HG02763 (cell line): ENCODE results near the gene ZSCAN16.

Source experiments
- ATAC-seq: cut with Tn5 transposase; IDR thresholded peaks from one replicate; pipeline ENCODE4 v1.9.1; 2021; ENCODE audit warnings: mild to moderate bottlenecking, moderate library complexity; ENCODE audit not compliant: unreplicated experiment

ZSCAN16 gene

GRCh38 chr6:28125401-28125800 lies 992 bp downstream of the ZSCAN16 start:
- no peak for ATAC-seq

- ATAC-seq, result no peak
These were observed 9.6 kb downstream of the ZSCAN16 start for GRCh38 chr6:28134015-28134414.

DNA sequence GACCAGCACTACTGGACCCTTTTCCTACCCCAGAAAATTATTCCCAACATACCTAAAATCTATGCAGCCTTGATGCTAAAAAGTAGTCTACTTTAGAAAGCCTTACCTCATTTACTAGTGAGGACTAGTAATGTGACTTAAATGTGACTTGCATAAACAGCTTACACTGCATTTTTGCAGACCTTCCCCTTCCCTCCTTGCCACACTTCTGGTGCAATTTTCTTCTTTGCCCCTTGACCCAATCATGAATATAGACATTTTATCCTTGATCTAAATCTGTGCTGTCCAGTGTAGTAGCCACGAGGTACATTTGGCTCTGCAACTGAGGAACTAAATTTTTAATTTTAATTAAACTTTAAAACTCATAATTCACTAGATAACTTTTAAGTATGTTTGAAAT lies 10.3 kb downstream of the ZSCAN16 start:
- ATAC-seq, result no peak

- ATAC-seq, result no peak
These were observed 11.0 kb downstream of the ZSCAN16 start for GRCh38 chr6:28135393-28135792.

GRCh38 chr6:28136585-28137504 lies 12.4 kb downstream of the ZSCAN16 start:
- peak; percentile 49 for ATAC-seq

DNA sequence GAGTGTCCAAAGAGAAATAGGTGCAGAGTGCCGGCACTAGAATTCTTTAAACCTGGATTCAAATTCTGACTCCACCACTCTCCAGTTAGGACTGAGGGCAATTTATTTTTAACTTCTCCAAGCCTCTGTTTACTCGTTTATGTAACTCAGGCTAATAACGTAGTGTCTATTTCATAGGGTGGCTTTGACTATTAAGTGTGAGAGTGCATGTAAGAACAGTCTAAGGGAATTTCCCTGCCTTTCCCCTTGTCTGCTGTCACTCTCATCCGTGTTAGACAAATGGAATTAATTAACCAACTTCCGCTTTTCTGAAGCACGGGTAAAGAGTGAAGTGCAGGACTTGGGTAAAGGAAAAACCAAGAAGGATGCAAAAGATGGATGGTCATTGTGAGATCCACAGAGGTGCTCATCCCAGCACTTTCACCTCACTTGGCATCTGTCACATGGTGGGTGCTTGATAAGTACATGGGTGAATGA lies 13.1 kb downstream of the ZSCAN16 start:
- no peak for ATAC-seq

- ATAC-seq, result no peak
These were observed 15.6 kb downstream of the ZSCAN16 start for GRCh38 chr6:28139860-28140543.

DNA sequence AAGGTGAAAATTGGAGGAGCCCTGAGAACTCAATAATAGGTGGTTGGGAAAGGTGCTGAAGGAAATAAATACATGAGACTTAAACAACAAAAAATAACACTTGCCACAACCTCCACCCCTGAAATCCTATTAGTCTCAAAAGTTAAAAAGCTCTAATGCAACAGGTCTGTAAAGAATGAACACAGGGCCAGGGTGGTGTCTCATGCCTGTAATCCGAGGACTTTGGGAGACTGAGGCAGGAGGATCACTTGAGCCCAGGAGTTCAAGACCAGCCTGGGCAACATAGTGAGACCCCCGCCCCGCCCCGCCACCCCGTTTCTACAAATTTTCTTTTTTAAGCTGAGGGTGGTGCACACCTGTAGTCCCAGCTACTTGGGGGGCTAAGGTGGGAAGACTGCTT lies 16.2 kb downstream of the ZSCAN16 start:
- ATAC-seq, result no peak

DNA sequence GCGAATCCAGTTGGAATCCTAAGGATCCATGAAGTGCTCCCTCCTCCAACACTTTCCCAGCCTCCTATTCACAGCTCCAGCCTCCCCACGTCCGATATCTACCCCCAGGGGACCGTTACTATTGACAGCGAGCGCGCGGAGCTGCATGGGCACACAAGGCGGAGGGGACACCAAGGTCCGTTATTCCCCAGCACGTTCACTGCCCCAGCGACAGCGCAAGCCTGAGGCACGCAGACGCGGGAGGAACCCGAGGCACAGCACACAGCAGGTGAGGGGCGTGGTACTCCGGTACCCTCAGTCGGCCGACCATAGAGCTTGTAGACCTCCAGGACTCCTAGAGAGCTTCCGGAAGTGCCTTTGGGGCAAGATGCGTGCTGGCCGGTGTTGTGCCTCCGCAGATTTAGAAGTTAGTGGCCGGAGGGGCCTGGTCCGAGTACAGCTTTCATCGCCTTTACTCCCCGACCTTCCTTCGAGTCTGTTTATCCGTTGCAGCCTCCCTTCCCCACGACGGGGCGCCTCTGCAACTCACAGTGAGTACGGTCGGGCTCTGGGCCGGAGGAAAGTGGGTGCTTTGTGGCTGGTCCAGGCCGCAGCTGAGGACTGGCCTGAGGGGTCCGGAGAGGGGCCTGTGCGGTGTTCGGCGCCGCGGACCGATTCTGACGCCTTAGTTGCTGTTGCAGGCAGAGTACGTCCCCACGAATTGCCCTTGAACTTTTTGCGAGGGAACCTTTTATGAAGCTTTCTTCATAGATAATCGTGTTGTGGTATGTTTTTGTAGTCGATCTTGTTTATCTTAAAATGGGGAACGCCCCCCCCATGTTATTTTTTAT lies 17.3 kb downstream of the ZSCAN16 start, which contains the start of gene ZKSCAN8:
ZKSCAN8 (plus strand) TSS at position 384 of the 830 bp plus-strand sequence. CDS start 6,525 bp downstream, outside the sequence.
- peak; percentile 84 for ATAC-seq

DNA sequence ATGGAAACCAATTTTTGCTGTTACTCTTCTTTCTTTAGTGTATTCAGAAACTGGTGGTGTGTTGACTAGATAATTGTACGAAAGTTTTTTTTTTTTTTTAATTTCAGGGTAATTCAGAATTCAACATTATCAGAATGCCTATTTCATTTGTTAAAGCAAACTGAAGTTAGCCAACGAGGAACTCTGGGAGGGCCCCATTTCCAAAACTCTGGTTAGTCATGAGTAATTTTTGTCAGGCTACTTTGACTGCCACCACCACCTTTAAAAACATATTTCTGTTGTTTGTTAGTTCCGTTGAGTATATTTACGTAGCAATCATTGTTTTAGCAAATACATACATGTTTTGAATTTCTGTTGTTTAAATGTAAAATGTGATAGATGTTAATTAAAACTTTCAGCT lies 18.0 kb downstream of the ZSCAN16 start:
- no peak for ATAC-seq

DNA sequence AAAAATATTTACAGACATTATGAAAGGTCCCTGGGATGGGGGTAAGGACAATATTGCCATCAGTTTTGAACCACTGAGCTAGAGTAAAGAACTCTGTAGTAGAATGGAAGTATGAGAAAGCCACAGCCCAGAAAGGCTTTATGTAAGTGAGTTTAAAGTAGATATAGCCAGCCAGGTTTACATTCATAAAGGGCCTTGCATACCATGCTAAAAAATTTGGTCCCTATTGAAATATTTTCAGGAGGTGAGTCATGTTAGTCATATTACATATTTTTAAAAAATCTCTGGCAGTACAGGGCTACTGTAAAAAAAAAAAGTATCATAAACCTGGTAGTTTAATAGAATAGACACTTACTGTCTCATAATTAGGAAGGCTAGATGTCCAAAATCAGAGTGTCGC lies 20.8 kb downstream of the ZSCAN16 start:
- no peak for ATAC-seq

DNA sequence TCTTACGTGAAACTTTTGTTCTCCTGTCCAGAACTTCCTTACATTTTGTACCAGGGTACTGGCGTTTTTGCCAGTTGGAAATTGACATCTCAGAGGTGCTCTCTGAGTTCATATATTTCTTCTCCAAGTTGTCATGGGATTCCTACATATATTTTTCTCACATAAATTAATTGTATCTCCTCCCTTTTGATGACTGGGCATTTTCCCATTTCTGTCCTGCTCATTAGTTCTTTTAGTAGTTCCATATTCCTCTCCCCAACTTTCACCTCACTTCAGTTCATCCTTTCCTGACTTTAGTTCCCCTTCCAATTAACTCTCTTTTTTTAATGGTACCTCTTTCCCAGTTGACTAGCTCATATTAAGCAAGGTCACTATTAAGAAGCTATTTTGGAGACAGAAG lies 28.1 kb downstream of the ZSCAN16 start:
- ATAC-seq, result no peak

DNA sequence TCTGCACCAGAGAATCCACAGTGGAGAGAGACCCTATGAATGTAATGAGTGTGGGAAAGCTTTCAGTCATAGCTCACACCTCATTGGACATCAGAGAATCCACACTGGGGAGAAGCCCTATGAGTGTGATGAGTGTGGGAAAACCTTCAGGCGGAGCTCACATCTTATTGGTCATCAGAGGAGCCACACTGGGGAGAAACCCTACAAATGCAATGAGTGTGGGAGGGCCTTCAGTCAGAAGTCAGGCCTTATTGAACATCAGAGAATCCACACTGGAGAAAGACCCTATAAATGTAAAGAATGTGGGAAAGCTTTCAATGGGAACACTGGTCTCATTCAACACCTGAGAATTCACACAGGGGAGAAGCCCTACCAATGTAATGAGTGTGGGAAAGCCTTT lies 29.1 kb downstream of the ZSCAN16 start:
- no peak for ATAC-seq

DNA sequence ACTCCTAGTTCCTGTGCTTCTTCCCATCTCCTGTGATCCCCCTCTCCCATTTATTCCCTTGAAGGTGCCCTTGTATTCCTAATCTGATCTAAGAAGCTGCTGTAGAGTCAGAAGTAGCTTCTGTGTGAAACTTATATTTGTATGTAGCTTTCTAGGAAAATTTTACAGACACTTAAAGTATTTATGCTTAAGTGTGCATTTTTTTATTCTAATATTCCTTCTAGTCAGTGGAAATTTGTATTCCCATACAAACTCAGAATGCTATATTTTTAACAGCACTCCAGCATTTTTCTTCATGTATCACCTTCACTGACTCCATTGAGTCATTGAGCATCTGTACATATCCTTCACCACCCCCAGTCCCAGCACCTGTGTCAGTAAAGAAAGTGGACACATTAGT lies 29.9 kb downstream of the ZSCAN16 start:
- ATAC-seq, result no peak

DNA sequence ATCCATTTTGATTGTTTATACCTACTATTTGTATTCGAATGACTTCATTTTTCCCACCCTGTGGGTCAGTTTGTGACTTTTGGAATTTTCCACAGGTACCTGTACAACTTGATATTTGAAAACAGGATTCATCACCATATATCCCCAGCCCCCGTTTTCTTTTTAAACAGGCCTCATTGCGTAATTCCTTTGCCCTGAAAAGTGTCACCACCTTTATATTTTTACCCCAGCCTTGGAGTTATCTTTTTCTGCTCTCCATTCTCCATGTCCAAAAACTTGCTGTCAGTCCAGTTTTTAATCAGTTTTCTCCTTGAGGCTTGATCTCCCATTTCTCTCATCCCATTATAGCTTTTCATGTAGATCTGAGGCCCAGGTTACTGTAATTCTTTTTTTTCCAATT lies 33.9 kb downstream of the ZSCAN16 start:
- no peak for ATAC-seq

GRCh38 chr6:28159029-28159607 lies 34.7 kb downstream of the ZSCAN16 start:
- ATAC-seq, result no peak

DNA sequence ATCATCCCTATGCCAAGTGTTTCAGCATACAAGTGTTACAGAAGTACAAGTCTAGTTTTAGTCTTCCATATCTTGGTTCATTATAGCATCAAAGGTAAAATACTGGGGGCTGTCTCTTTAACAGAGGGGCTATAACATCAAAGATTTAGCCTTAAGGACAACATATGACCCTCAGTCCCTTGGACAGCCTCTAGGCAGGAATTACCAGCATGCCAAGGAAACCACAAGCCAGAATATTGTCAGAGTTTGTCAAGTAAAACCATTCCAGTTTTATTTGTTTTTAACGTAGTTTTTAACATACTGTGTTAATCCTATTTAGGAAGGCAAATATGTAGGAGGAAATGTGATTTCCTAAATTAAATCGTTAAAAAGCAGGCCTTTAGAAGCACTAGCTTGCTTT lies 35.8 kb downstream of the ZSCAN16 start:
- no peak for ATAC-seq

DNA sequence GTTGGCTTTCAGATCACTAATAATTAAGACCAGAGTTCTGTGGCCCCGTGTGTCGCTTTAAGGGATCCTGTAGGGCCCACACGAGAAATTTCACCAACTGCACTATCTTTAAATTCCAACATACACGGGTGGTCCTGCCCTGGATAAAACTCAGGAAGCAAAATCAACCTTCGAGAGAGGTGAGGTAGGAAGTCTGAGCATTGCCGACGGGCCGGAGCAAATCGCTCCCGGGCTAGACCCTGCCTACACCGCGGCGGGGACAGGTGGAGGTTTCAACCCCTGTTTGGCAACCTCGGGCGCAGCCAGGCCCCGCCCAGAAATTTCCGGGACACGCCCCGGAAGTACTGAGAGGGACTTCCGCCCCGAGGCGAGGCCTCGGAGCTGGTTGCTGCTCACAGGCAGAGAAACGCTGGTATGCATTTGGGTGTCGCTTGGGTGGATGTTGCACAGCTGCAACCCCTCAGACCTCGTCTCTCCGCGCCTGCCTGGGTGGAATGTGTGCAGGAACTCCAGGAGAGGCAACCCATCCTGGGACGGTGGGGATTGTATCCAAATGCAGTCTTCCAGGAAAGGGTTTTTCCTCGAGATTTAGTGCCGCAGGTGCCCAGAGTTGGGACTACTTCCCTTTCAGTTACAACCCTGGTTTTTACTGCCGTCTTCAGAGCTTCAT lies 37.1 kb downstream of the ZSCAN16 start:
- no peak for ATAC-seq

GRCh38 chr6:28165563-28165962 lies 41.2 kb downstream of the ZSCAN16 start:
- ATAC-seq, result no peak

GRCh38 chr6:28167068-28167467 lies 42.7 kb downstream of the ZSCAN16 start:
- ATAC-seq, result no peak
